Memory B cell (primary cell): ENCODE results near the gene MAGI2.

ENCODE experiments used
- ATAC-seq: fragments of 150-1000 bp; cut with Tn5 transposase; 2 replicates; pipeline ENCODE4 v1.10.0; 2021; ENCODE audit warnings: low read depth, mild to moderate bottlenecking, moderate library complexity
- DNase-seq, 2 donors: peaks; one replicate each; pipeline ENCODE4 v3.0.0; 2022; ENCODE audit warnings: low spot score in 2 of 2
- H3K27ac Mint-ChIP-seq: one replicate; pipeline ENCODE4 v1.8.0; 2022; ENCODE audit warnings: mild to moderate bottlenecking, moderate library complexity, mixed read lengths
- H3K27me3 Mint-ChIP-seq: one replicate; pipeline ENCODE4 v1.8.0; 2022; ENCODE audit warnings: mixed read lengths
- H3K36me3 Mint-ChIP-seq: one replicate; pipeline ENCODE4 v1.8.0; 2022; ENCODE audit warnings: mild to moderate bottlenecking, mixed read lengths
- H3K4me1 Mint-ChIP-seq: one replicate; pipeline ENCODE4 v1.8.0; 2022; ENCODE audit warnings: mixed read lengths
- H3K4me3 Mint-ChIP-seq: one replicate; pipeline ENCODE4 v1.8.0; 2022; ENCODE audit warnings: mild to moderate bottlenecking, moderate library complexity, mixed read lengths
- H3K9me3 Mint-ChIP-seq: one replicate; pipeline ENCODE4 v1.8.0; 2022; ENCODE audit warnings: mixed read lengths

Gene MAGI2

GRCh38 chr7:77982926-77983550, 1470.4 kb downstream of the MAGI2 start:
- Mint-ChIP-seq H3K27me3 (peaks cover 6% of the 10 kb centered on the region), H3K4me3 (no peak overlapping the region), H3K27ac (no peak overlapping the region), H3K36me3 (no peaks in the 10 kb centered on the region), H3K9me3 (no peaks in the 10 kb centered on the region), H3K4me1 (peaks cover 4% of the 10 kb centered on the region)
- no peak for ATAC-seq
- DNase-seq = no peak

GRCh38 chr7:77980087-77980713, 1473.3 kb downstream of the MAGI2 start:
- no peak for DNase-seq
- Mint-ChIP-seq H3K36me3 (no peaks in the 10 kb centered on the region), H3K9me3 (no peaks in the 10 kb centered on the region), H3K4me1 (peaks cover 4% of the 10 kb centered on the region), H3K4me3 (no peak overlapping the region), H3K27me3 (peaks cover 2% of the 10 kb centered on the region), H3K27ac (no peak overlapping the region)
- ATAC-seq = no peak

GRCh38 chr7:77979219-77979618, 1474.2 kb downstream of the MAGI2 start:
- H3K36me3 Mint-ChIP-seq = peaks cover 2% of the 10 kb centered on the region
- no peak for DNase-seq
- no peak for ATAC-seq
- no peak overlapping the region for H3K27ac Mint-ChIP-seq
- H3K4me1 Mint-ChIP-seq = peaks cover 4% of the 10 kb centered on the region
- H3K27me3 Mint-ChIP-seq = peaks cover 2% of the 10 kb centered on the region
- no peak overlapping the region for H3K4me3 Mint-ChIP-seq
- no peaks in the 10 kb centered on the region for H3K9me3 Mint-ChIP-seq

- H3K4me1 Mint-ChIP-seq = peaks cover 2% of the 10 kb centered on the region
- no peak overlapping the region for H3K27ac Mint-ChIP-seq
- DNase-seq = no peak
- no peak for ATAC-seq
- no peak overlapping the region for H3K4me3 Mint-ChIP-seq
- peaks cover 2% of the 10 kb centered on the region for H3K36me3 Mint-ChIP-seq
- H3K9me3 Mint-ChIP-seq = no peaks in the 10 kb centered on the region
- no peaks in the 10 kb centered on the region for H3K27me3 Mint-ChIP-seq
Observed at GRCh38 chr7:77975672-77976480, 1477.6 kb downstream of the MAGI2 start.

GRCh38 chr7:77971726-77972125, 1481.7 kb downstream of the MAGI2 start:
- peaks cover 2% of the 10 kb centered on the region for H3K4me1 Mint-ChIP-seq
- H3K9me3 Mint-ChIP-seq = no peaks in the 10 kb centered on the region
- peaks cover 6% of the 10 kb centered on the region for H3K36me3 Mint-ChIP-seq
- no peaks in the 10 kb centered on the region for H3K27me3 Mint-ChIP-seq
- no peak overlapping the region for H3K27ac Mint-ChIP-seq
- DNase-seq = no peak
- no peak overlapping the region for H3K4me3 Mint-ChIP-seq
- no peak for ATAC-seq

GRCh38 chr7:77967429-77967828, 1486.0 kb downstream of the MAGI2 start:
- Mint-ChIP-seq H3K27ac (no peak overlapping the region), H3K27me3 (no peaks in the 10 kb centered on the region), H3K36me3 (peaks cover 5% of the 10 kb centered on the region), H3K4me3 (no peak overlapping the region), H3K4me1 (peaks cover 2% of the 10 kb centered on the region), H3K9me3 (no peaks in the 10 kb centered on the region)
- ATAC-seq = no peak
- DNase-seq = no peak
